Left cardiac atrium (tissue), 4 donors: ENCODE measurements around the gene WWC2. TPM values are rescaled to one million over a fixed set of nuclear protein-coding genes. Genes with fewer than 3 reads are reported as not detected.
A peak's percentile ranks its signal among the peaks of the same experiment; 100 is the strongest.

ENCODE experiments used
- ATAC-seq, 2 donors: fragments of 200-7000 bp; cut with Tn5 transposase; one replicate each; pipeline ENCODE4 v1.9.1; 2020; ENCODE audit warnings: mild to moderate bottlenecking in 2 of 2, moderate library complexity in 2 of 2
- DNase-seq: peaks from one replicate; pipeline ENCODE4 v3.0.0-alpha.2; 2020
- intact Hi-C, 2 donors: fragments of 100-400 bp; cut with DNase I; formaldehyde crosslinking; loops; one replicate each; pipeline versions ENCODE4 v1.14.1 to v1.15.1; 2022 to 2023
- total RNA-seq, 2 donors: library from RNA; stranded (reverse); fragmentation: NEBNext Ultra II Directional; extraction: Animal tissue kit (Norgen Biotek cat#: 25700); gene quantifications; one replicate each; pipeline ENCODE4 v1.2.1, GENCODE V29; 2021
- donor health status: DM: no; HTN: yes; CAD: no.
- donor health status: DM: no; HTN: yes; CAD: no; lungs with severe emphysema.
- donor health status: DM: yes; HTN: yes; CAD: no.
- donor health status: Dilated cardiomyopathy.

Gene WWC2
- total RNA-seq, 2 donors from 2014 or later = 31.5 to 32.3 TPM

DNA sequence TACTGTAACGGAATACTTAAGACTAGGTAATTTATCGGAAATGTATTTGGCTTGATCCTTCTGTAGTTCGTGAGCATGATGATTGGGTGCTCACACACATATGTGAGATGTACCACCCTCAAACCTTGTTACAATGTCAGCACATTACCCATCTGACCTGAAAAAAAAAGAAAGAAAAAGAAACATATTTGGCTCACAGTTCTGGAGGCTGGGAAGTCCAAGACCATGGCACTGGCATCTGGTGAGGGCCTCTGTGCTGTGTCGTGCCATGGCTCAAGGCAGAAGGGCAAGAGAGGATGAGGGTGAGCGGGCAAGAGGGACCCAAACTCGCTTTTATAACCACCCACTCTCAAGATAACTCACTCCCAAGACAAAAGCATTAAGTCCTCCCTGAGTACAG is 230.2 kb downstream of the WWC2 start:
- ATAC-seq = no peak
- intact Hi-C loops = no loop called here
- no peak for DNase-seq

DNA sequence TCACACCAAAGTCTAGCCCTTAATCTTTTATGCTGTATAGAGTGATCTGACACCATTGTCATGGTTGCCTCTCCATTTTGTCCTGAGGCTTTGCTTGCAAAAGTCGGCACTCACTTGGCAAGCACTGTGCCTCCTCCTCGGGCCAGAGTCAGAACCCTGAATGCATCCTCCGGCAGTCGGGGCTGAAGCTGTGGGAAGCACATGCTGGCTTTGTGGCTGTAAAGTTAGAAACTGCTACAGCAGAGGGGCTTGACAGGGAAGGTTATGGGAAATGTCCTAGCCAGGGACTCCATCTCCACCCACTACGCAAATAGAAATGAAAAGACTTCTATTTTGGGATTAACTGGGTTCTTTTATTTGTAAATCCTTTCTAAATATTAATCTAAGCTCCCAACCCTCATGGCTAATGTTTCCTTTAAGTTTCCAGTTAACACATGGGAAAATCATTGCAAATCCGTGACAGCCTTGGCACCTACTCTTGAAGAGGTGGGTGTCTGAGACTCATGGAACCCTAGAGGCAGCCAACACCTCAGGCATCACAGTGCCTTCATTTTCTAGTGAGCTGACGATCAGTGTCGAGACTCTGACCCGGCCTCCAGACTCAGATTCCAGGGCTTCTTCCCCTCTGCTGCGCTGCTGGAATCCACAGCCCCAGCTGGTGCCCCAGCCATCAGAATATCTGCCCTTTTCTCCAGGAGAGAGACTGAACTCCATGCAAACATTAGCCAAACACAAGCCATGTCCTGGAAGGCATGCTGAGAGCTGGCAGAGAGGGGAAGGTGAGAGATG is 231.1 kb downstream of the WWC2 start:
- DNase-seq = no peak
- no peak for ATAC-seq
- intact Hi-C loops = no loop called here

DNA sequence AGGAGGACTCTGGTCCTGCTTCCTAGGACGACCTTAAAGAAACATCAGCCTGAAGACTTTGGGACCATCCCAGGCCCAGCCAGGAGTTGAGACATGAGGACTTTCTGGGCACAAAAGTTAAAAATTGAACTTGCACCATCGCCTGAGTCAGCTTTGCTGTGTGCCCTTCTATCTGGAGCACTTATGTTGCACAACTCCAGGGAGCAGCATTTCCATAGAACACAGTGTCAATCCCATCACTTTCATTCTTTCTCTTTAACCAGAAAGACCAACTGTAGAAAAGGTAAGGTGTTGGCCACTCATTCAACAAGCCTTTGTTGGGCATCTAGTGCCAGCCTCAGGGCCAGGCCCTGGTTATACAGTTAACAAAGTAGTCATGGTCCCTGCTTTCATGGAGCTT is 231.8 kb downstream of the WWC2 start:
- intact Hi-C loops = no loop called here
- DNase-seq (no peak), ATAC-seq (no peak)

DNA sequence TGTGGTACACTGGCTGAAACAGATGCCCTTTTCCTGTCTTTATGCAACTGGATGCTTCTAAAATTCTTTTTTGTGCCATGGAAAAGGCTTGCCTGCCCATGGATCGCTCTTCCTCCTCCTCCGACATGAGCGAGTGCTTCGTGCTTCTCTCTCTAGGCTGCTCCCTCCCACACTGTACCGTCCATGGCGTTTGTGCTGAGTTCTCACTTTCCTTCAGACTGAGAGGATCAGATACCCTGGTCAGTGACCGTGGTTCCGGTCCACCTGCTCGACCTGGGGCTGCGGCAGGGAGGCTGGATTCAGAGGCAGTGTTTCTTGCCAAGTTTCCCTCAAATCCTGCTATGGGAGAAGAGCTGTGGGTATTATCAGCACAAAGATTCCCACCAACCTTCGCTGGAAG is 233.4 kb downstream of the WWC2 start:
- ATAC-seq = no peak
- DNase-seq = no peak
- intact Hi-C loops = no loop called here

DNA sequence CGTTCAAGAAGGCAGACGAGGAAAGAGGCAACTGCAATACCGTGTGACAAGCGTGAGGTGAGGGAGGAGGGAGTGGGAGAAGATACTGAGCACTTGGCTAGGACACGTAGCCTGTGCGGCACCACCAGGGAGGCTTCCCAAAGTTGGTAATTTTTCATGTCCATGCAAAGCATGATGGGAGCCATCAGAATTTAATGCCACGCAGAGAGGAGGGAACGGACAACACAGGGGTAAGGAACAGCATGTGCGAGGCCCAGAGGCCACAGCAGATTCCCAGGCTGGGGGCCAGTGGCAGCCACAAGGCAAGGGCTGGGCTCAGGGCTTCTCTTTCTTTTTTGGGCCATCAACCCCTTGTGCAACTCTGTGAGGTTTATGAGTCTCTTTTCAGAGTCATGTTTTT is 234.1 kb downstream of the WWC2 start:
- ATAC-seq (no peak), DNase-seq (no peak)
- intact Hi-C loops = no loop called here

DNA sequence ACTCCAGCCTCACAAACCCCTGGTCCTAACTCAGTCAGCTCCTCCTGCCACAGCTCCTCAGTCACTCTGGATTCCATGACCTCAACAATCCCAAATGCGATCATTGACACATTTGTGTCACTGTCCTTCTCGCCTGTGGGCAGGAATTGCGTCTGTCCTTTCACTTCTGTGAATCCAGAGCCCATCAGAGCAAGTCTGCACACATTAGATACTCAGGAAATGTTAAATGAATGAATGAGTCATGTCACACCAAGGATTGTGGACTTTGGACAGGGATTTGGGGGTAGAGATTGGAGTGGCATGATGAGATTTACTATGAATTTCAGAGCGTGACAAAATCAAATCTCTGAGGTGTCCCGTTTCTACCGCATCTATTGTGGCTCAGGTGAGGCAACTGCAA is 234.9 kb downstream of the WWC2 start:
- no peak for DNase-seq
- intact Hi-C loops = no loop called here
- no peak for ATAC-seq

DNA sequence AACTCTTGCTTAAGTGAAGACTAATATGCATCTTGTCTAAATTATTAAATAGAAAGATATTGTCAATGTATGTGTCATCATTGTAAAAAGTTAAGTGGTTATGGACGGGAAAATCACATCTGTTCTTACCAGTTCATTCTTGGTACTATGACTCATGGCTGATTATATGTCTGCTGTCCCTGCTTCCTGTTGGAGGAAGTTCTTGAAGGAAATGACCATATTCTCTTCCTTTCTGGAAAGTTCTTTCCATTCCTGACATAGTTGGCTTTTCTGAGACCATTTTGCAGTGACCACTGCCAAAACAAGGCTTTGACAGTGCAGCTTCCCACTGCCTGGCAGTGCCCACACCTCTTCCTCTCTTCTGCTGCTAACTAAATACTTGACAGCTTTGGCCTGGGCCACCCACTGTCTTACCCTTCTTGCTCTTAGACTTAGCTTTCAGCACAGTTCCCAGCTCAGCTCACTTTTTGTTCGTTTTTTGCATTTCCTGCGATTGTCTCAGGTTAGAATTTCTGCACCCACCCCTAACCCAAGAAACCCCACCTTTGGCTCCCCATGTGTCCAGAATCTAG is 236.4 kb downstream of the WWC2 start:
- intact Hi-C loops = no loop called here
- ATAC-seq (peak in 1 of 2 donors; percentile 57), DNase-seq (no peak)

DNA sequence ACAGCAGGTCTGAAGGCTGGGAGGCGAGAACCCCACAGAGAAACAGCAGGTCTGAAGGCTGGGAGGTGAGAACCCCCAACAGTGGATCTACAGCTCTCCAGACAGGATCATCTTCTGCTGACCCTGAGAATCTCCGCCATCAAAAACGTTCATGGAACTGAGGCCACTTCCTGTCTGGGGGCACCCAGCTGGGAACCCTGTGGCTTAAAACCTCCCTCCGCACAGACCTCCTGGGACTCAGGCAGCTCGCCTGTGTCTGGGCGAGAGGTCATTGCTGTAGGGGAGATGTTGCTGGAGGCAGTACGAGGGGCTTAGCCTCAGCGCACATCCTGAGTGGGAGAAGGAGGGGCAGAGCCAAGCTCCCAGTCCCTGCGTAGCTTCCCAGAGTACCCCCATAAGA is 238.3 kb downstream of the WWC2 start:
- intact Hi-C loops = no loop called here
- DNase-seq (no peak), ATAC-seq (no peak)

DNA sequence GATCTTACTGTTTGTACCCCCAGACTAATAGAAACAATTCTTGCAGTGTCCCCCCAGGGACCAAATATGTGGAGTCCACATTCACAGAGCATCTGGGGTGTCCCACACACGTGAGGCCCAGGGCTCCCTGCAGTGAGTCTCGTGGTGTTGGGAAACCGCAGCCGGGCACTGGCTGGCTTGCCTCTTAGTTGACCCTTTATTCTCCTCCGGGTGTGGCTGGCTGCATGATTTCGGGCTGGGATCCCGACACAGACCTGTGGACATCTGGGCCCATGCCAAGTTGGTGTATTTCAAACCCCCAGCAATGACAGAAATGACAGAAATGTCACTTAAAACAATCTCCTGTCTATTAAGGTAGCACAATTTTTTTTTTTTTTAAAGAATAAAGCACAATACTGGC is 238.8 kb downstream of the WWC2 start:
- peak in 1 of 2 donors; percentile 41 for ATAC-seq
- DNase-seq = no peak
- intact Hi-C loops = no loop called here

DNA sequence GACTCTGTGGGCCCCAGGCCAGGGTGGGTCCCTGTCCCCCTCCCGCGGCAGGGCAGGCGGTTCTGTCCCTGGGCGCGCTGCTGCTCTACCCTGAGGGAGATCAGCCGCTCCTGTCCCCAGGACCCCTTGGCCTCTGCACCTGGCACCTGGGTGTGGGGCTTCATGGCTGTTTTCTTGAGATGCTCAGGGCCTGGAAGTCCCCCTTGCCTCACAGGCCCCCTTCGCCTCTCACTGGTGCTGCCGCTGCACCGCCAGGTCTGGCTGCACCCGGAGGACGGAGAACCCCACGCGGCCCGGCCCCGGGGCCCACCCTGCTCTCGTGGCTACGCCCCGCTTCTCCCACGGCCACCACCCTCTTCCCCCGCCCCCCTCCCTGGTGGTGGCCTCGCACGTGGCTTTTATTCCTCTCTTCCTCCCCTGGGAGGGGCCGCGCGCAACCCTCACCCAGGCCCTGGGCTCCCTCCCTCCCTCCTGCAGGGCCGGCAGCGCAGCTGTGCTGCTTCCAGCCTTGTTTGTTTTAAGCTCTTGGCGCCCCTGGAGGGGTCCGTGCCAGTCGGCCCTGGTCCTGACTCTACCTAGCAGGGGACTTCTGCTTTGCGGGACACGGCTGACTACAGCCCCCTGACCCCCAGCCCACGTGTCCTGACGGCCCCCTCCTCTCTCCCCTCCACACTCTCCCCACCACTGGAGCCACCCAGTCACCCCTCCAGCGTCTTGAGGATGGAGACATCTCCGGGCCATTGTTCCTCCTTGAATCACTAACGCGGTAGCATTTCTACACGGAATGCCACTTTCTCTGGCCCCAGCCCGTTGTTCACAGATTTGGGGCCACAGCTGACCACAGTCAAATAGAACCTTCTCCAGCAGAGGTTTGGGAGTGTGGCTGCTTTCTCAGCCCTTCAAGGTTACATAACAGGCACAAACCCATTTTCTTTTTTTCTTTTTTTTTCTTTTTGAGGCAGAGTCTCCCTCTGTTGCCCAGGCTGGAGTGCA is 243.8 kb downstream of the WWC2 start:
- intact Hi-C loops = no loop called here
- DNase-seq = no peak
- ATAC-seq = peak; percentile 41 to 61

DNA sequence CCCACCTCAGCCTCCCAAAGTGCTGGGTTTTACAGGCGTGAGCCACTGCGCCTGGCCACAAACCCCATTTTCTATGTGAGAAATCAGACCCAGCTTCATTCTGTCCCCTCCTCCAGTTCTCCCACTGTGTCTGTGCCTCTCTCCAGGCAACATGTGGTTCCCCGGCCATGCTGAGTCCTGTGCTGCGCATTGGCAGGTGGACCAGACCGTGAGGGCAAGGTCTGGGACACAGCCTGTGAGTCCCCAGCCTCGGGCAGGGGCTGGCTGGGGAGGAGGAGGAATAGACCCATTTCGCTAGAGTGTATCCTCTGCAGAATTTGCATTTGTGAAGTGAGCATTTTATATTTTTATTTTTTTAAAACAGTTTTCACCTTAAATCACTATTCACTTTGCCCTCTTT is 244.7 kb downstream of the WWC2 start:
- ATAC-seq (no peak), DNase-seq (no peak)
- intact Hi-C loops = no loop called here

DNA sequence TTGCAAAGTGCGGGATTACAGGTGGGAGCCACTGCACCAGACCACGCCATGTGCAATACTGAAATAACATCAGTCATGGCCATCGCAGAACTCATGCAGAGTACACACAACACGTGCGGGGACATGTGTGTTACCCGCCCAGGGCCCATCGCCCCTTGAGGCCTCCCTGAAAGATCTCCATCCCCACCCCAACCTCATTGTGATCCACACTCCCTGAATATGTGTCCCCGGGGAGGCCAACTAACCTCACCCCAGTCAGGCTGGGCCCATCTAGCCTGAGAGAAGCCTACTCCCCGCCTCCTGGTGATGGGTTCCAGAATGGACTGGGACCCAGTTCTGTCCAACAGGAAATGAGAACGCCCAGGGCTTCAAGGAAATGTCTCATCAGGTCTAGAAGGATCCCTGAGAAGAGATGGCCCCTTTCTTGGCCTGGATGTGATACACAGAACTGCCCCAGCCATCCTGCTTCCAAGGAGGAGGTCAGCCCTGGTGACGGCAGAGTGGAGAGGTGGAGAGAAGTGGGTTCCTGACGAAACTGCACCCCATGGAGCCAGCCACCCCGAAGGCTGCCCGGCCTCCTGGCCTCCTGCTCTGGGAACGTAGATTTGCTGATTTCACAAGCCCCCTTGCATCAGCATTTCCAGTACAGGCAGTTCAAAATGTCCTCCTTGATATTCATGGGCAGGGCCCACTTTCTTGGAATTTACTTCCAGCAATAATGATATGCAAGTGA is 245.6 kb downstream of the WWC2 start:
- intact Hi-C loops = no loop called here
- no peak for DNase-seq
- no peak for ATAC-seq

DNA sequence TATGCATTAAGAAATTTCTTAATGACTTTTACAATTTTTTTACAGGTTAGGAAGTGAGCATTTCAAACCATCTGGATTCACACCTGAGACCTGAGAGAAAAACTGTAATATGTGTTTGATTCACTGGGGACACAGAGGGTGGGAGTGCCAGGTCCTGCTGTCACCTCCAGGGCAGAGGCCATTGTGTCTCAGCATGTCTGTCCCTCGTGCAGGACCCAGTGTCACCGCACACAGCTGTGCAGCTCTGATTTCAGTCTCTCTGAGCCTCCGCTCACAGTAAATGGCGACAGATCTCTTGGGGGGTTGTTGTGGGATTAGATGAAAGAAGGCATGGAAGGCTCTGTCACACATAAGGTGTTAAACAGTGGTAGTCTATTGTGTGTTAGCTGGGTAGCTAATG is 246.2 kb downstream of the WWC2 start:
- no peak for ATAC-seq

DNA sequence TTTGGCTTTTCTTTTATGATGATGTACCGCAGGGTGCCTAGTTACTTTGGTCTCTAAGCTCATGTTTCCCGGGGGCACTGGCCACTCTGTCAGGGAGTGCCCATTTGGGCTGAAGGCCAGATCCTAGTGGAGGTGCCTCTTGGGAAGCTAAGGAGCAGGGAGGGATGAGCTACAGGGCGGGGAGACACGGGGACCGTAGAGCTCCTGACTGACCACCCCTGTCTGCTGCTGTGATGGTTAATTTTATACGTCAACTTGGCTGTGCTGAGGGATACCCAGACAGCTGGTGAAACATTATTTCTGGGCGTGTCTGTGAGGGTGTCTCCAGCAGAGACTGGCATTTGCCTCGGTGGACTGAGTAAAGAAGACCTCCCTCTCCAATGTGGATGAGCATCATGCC is 248.1 kb downstream of the WWC2 start:
- intact Hi-C loops = no loop called here
- ATAC-seq = no peak
- no peak for DNase-seq

More for the DNA sequence above, 246.2 kb downstream of the WWC2 start:
- no peak for DNase-seq
- intact Hi-C loops = no loop called here

DNA sequence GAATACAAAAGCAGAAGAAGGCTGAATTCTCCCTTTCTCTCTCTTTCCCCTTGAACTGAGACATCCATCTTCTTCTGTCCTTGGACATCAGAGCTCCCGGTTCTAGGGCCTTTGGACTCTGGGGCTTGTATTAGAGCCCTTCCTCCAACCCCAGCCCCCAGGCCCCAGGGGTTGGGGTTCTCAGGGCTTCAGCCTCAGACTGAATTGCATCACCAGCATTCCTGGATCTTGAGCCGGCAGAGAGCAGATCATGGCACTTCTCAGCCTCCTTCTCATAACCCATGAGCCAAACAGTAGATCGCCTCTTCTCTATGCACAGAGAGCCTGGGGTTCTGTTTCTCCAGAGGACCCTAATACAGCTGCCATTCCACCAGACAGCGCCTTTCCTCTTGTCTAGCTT is 248.5 kb downstream of the WWC2 start:
- no peak for ATAC-seq
- intact Hi-C loops = no loop called here
- no peak for DNase-seq

DNA sequence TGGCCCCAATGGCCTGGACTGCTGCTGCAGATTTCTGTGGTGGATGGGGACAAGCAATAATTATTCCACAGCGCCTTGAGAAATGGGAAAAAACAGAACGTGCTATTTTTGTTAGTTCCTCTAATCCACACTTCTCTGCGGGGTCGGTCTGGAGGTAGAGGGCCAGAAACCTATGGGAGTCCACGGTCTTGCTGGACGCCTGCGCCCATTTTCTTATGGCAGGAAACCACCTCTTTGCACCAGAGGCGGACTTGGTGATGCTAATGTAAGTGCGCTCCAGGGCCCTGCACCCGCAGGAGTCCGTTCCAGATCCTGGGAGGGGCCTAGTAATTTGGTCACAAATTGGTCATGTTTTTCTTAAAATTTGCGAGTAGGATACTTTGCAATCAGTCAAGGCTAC is 249.1 kb downstream of the WWC2 start:
- intact Hi-C loops = no loop called here
- DNase-seq (no peak), ATAC-seq (no peak)

DNA sequence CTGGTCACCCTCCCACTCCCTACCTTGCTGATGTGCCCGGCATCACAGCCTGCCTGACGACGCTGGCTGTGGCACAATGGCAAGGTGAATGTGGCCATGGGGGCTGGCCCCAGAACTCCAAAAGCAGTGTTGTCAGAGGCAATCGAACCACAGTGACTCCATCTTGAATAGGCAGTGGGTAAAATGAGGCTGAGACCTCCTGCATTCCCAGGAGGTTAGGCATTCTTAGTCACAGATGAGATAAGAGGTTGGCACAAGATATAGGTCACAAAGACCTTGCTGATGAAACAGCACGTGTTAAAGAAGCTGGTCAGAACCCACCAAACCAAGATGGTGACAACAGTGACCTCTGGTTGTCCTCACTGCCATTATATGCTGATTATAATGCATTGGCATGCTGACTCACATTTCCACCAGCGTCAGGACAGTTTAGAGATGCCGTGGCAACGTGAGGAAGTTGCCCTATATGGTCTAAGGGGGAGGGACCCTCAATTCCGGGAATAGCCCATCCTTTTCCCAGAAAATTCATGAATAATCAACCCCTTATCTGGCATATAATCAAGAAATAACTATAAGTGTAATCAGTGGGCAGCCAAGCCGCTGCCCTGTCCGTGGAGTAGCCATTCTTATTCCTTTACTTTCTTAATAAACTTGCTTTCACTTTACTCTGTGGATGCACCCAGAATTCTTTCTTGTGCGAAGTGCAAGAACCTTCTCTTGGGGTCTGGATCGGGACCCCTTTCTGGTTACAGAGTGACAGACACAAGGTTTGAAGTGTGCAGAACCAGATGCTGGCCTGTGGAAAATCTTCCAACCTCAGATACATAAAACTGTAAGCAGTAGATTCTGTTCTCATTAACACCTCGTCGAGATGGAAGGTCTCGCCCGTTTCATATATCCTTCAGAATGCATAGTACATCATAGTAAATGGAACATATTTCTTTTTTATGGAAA is 249.9 kb downstream of the WWC2 start:
- DNase-seq (no peak), ATAC-seq (peak in 1 of 2 donors; percentile 63)
- intact Hi-C loops = no loop called here

DNA sequence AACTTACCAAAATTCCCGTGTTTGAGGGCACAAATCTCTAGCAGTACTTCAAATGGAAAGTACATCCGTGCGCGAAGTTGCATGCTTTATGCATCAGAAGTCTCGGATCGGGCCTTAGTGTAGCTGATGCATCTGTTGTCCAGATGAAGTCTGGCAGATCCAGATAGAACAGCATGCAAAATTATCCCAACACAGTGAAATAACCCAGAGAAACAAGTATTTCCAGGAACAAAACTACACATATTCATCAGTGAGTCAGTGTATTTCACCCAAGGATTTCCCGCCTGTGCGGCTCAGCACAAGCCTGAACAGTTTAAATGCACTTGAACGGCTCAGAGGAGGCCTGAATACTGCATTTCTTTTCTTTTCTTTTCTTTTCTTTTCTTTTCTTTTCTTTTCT is 250.6 kb downstream of the WWC2 start:
- ATAC-seq = no peak
- intact Hi-C loops = no loop called here
- no peak for DNase-seq
